ENCODE data around the gene STRIT1. TPM values are rescaled to one million over a fixed set of nuclear protein-coding genes. Genes with fewer than 3 reads are reported as not detected.

Gene STRIT1
- total RNA-seq, 1 donor from 2014 or later: not detected

GRCh38 chr3:155313300-155313699 is 19.8 kb upstream of the STRIT1 start:
- no peak overlapping the region for H3K4me3 ChIP-seq (ENCODE audit: low read depth, low read length)
- TF ChIP-seq, protein P1, sequence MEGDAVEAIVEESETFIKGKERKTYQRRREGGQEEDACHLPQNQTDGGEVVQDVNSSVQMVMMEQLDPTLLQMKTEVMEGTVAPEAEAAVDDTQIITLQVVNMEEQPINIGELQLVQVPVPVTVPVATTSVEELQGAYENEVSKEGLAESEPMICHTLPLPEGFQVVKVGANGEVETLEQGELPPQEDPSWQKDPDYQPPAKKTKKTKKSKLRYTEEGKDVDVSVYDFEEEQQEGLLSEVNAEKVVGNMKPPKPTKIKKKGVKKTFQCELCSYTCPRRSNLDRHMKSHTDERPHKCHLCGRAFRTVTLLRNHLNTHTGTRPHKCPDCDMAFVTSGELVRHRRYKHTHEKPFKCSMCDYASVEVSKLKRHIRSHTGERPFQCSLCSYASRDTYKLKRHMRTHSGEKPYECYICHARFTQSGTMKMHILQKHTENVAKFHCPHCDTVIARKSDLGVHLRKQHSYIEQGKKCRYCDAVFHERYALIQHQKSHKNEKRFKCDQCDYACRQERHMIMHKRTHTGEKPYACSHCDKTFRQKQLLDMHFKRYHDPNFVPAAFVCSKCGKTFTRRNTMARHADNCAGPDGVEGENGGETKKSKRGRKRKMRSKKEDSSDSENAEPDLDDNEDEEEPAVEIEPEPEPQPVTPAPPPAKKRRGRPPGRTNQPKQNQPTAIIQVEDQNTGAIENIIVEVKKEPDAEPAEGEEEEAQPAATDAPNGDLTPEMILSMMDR (IDR thresholded peaks at IDR 0.05; ENCODE audit: insufficient read depth, low read length, severe bottlenecking): no peak
- no peak for DNase-seq (ENCODE audit: low read depth)
- FAIRE-seq: no peak
- H3K27me3 ChIP-seq (ENCODE audit: control insufficient read depth, insufficient read depth, low read length): no peaks in the 10 kb centered on the region
- no peaks in the 10 kb centered on the region for H3K36me3 ChIP-seq (ENCODE audit: control insufficient read depth, insufficient read depth, low read length)

- no peaks in the 10 kb centered on the region for H3K36me3 ChIP-seq (ENCODE audit: control insufficient read depth, insufficient read depth, low read length)
- no peak for FAIRE-seq
- H3K4me3 ChIP-seq (ENCODE audit: low read depth, low read length): no peak overlapping the region
- TF ChIP-seq, protein P1 (IDR thresholded peaks at IDR 0.05; ENCODE audit: insufficient read depth, low read length, severe bottlenecking): no peak
- no peaks in the 10 kb centered on the region for H3K27me3 ChIP-seq (ENCODE audit: control insufficient read depth, insufficient read depth, low read length)
- no peak for DNase-seq (ENCODE audit: low read depth)
Measured at GRCh38 chr3:155312781-155313180, 19.3 kb upstream of the STRIT1 start.

- DNase-seq (ENCODE audit: low read depth) (no peak), FAIRE-seq (no peak)
- H3K36me3 ChIP-seq (ENCODE audit: control insufficient read depth, insufficient read depth, low read length): no peaks in the 10 kb centered on the region
- H3K4me3 ChIP-seq (ENCODE audit: low read depth, low read length): no peak overlapping the region
- TF ChIP-seq, protein P1 (IDR thresholded peaks at IDR 0.05; ENCODE audit: insufficient read depth, low read length, severe bottlenecking): no peak
- no peaks in the 10 kb centered on the region for H3K27me3 ChIP-seq (ENCODE audit: control insufficient read depth, insufficient read depth, low read length)
Measured at GRCh38 chr3:155309581-155309980, 16.1 kb upstream of the STRIT1 start.

DNA sequence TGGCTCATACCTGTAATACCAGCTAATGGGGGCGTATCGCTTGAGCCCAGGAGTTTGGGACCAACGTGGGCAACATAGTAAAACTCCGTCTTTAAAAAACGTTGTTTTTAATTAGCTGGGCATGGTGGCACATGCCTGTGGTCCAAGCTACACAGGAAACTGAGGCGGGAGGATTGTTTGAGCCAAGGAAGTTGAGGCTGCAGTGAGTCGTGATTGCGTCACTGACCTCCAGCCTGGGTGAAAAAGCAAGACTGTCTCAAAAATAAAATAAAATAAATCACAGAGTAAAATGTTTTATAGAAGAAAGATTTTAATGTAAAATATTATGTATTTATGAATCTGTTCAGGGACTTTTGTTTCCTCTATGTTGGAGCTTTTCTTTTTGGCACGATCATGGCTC is 15.3 kb upstream of the STRIT1 start:
- H3K36me3 ChIP-seq (ENCODE audit: control insufficient read depth, insufficient read depth, low read length): no peaks in the 10 kb centered on the region
- FAIRE-seq (no peak), DNase-seq (ENCODE audit: low read depth) (peak; percentile 70)
- no peak overlapping the region for H3K4me3 ChIP-seq (ENCODE audit: low read depth, low read length)
- no peaks in the 10 kb centered on the region for H3K27me3 ChIP-seq (ENCODE audit: control insufficient read depth, insufficient read depth, low read length)
- TF ChIP-seq, protein P1 (IDR thresholded peaks at IDR 0.05; ENCODE audit: insufficient read depth, low read length, severe bottlenecking): no peak

GRCh38 chr3:155307183-155307582 is 13.7 kb upstream of the STRIT1 start:
- Histone ChIP-seq H3K27me3 (ENCODE audit: control insufficient read depth, insufficient read depth, low read length) (no peaks in the 10 kb centered on the region), H3K36me3 (ENCODE audit: control insufficient read depth, insufficient read depth, low read length) (no peaks in the 10 kb centered on the region), H3K4me3 (ENCODE audit: low read depth, low read length) (no peak overlapping the region)
- TF ChIP-seq, protein P1 (IDR thresholded peaks at IDR 0.05; ENCODE audit: insufficient read depth, low read length, severe bottlenecking): no peak
- FAIRE-seq (no peak), DNase-seq (ENCODE audit: low read depth) (no peak)

DNA sequence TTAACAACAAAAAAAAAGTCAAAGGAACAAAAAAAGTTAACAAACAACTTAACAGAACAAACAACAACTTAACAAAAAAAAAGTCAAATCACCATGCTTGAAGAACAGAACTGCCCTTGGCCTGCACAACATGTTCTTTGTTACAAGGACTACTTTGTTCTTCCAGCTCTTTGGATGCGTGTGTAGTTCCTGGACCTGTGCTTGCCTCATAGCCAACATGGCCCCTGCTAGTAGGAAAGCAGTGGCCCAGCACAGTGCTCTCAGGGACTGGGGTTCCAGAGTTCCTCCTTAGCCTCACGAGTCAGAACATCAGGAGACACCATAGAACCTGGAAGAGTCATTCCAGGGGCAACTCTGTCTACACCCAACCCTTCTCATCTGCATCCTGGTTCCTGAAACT is 10.9 kb upstream of the STRIT1 start:
- no peaks in the 10 kb centered on the region for H3K36me3 ChIP-seq (ENCODE audit: control insufficient read depth, insufficient read depth, low read length)
- FAIRE-seq (no peak), DNase-seq (ENCODE audit: low read depth) (no peak)
- no peak overlapping the region for H3K4me3 ChIP-seq (ENCODE audit: low read depth, low read length)
- H3K27me3 ChIP-seq (ENCODE audit: control insufficient read depth, insufficient read depth, low read length): no peaks in the 10 kb centered on the region
- TF ChIP-seq, protein P1 (IDR thresholded peaks at IDR 0.05; ENCODE audit: insufficient read depth, low read length, severe bottlenecking): no peak

Measured in bronchial epithelial cell (primary cell).